RPMI8226 (cell line): ENCODE data around the gene MARK4.

Experiments
- DNase-seq: peaks from one replicate; pipeline ENCODE4 v3.0.0-alpha.2; 2015

Gene MARK4

DNA sequence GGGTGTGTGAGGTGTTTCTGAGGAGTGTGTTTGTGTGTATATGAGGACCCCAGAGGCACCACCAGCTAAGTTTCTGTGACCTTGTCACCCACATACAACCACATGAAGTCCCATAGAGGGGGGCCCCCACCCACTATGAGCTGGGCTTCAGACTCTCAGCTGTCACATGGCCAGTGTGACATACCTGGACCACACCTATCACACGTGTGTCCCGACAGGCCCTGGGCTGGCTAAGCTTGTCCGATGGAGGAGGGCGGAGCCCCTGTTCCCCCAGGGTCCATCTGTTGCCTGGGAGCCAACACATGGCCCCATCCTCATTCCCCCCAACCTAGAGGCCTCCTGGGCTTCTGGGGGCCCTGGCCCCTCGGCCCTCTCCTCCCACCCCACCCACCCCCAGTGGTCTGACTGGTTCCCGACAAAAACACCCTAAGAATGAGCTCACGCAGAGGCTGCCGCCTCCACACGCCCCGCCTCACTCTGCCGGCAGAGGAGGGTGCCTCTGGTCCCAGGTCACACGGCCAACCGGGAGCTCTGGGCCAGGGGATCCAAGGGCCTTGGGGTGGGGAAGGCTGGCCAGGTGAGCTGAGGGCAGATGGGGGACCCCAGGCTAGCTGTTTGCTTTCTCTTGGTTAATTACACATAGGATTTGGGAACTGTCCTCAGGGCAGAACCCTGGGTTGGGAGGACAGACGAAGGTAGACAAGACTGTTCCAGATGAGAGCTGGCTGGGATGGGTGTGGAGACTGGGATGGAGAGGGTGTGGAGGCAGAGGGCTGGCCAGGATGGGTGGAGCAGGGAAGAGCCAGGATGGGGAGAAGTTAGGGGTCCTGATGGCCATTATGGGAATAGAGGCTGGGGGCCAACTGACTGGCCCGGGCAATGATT lies 93.8 kb downstream of the MARK4 start:
- no peak for DNase-seq

DNA sequence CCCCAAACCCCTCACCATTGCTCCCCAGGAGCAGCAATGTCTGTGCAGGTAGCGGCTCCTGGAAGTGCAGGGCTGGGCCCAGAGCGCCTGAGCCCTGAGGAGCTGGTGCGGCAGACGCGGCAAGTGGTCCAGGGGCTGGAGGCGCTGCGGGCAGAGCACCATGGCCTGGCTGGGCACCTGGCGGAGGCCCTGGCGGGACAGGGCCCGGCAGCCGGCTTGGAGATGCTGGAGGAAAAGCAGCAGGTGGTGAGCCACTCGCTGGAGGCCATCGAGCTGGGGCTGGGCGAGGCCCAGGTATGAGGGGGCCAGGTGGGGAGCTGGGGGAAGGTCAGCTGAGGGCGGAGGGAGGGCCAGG lies 94.4 kb downstream of the MARK4 start:
- DNase-seq, result no peak

DNA sequence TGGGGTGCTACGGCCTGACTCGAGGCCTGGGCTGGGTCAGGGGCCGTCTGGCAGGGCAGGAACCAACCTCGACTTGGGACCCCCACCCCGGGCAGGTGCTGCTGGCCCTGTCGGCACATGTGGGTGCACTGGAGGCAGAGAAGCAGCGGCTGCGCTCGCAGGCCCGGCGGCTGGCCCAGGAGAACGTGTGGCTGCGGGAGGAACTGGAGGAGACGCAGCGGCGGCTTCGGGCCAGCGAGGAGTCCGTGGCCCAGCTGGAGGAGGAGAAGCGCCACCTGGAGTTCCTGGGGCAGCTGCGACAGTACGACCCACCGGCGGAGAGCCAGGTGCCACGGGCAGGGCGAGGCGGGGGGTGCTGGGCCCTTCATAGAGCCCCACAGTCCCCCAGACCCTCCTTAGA lies 95.4 kb downstream of the MARK4 start:
- DNase-seq, result peak; percentile 60

DNA sequence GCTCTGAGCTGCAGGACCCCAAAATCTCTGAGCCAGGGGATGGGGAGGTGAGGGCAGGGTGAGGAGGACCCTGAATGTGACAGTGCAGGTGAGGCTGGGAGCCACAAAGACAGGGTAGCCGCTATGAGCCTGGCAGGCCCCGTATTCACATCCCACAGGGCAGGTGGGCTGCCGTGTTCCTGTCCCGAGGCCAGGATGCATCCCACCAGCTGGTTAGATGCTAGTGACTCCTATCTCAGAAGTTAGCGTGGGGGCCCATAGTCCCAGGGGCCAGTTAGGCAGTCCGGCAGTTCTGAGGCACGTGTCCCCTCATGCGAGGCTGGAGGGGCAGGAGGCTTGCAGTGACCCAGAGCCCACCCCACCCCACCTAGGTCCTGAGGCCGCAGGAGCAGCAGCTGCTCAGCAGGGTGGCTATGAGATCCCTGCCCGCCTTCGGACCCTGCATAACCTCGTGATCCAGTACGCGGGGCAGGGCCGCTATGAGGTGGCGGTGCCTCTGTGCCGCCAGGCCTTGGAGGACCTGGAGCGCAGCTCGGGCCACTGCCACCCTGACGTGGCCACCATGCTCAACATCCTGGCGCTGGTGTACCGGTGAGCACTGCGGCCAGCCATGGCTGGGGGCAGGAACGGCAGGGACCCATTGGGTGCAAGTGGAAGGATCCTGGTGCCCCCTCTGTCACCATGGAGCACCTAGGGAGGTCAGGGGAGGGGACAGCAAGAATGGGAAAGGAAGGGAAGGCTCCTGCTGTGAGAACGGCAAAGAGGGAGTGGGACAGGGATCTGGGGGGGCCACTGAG lies 96.7 kb downstream of the MARK4 start:
- DNase-seq, result no peak

DNA sequence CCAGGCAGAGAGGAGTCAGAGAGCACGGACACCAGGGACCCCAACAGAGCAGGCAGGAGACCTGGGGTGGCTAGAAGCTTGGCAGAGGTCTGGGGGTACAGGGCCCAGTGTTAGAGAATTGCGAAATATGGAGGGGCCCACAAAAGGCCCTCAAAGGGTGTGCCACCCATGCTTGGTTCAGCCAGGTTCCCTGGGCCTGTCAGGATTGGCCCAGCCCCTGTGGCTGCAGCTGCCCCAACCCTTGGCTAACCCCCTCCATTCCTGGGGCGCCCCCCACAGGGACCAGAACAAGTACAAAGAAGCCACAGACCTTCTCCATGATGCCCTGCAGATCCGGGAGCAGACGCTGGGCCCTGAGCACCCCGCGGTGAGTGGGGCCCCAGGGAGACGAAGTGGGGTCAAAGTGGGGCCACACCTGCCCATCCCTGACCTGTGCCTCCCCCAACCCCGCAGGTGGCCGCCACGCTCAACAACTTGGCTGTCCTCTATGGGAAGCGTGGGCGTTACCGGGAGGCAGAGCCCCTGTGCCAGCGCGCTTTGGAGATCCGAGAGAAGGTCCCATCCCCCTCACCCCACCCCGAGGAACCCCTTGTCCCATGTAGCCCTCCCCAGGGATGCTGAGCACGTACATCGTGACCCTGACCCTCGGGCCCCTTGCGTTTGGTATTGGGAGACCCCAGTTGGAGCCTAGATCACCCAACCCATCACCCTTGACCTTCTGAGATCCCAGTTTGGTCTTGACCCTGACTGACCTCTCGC lies 97.5 kb downstream of the MARK4 start:
- no peak for DNase-seq

DNA sequence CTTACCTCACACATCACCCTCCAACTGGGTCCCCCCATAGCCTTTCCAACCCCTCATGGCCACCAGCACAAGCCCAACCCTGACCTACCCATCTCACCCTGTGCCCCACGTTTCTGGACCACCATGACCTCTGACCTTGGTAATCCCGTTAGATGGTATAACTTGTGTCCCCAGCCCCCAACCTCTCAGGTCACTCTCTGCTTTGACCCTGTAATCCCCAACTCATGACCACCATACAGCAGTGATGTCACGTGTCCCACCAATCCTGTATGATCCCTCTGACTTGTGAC lies 98.0 kb downstream of the MARK4 start:
- DNase-seq, result no peak

DNA sequence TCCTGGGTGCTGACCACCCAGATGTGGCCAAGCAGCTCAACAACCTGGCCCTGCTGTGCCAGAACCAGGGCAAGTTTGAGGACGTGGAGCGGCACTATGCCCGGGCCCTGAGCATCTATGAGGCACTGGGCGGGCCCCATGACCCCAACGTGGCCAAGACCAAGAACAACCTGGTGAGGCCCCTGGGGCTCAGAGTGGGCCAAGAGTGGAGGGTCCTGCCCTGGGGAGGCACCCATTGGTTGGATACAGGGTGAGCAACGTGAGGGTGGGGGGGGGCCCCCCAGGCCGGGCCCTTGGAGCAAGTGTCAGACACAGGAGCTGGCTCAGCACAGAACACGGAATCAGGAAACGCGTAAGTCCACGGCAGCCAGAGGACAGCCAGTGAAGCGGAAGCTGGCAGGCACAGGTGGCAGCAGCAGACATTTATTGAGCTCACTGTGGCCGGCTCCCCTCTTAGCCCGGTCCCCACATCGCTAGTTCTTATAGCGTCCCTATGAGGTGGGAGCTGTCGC lies 98.4 kb downstream of the MARK4 start:
- no peak for DNase-seq

DNA sequence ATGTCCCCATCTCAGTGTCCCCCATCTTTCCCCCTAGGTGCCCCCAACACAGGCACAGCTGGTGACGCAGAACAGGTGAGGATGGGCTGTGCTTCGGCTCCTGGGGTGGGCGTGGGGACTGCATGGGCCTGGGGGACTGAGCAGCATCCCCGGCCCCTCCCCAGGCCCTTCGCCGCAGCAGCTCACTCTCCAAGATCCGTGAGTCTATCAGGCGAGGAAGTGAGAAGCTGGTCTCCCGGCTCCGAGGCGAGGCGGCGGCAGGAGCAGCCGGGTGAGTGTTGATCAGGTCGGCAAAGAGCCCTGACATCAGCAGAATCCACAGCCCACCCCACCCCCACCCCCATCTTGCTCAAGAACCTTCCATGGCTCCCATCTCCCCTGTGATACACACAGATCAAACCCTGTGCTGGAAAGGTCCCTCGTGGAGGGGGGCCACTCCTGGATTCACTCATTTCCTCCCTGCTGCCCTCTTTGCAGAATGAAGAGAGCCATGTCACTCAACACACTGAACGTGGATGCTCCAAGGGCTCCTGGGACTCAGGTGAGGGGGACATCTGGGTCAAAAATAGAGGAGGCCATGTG lies 99.5 kb downstream of the MARK4 start:
- no peak for DNase-seq

DNA sequence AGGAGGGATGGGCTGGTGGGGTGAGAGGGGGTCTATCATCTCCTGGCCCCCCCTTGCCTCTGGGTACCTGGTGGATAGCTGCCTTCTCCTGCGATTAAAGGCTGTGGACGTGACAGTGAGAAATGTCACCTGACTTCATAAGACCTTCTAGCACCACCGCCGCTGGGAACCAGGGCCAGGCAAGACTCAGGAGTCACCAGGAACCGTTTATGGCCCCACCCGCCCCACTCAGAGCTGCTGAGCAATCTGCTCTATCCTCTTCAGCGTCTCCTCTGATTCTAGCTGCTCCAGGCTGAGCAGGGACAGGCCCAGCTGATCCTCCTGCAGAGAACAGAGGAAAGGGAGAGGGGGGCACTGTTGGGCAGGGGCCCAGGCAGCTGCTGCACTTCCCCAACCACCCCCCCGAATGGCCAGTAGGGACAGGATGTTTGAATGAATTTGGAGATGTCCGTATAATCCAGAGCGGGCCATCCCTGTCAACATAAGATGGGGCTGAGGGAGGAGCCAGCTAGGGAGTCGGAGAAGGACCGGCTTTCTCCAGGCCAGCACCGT lies 100.4 kb downstream of the MARK4 start:
- DNase-seq, result no peak

DNA sequence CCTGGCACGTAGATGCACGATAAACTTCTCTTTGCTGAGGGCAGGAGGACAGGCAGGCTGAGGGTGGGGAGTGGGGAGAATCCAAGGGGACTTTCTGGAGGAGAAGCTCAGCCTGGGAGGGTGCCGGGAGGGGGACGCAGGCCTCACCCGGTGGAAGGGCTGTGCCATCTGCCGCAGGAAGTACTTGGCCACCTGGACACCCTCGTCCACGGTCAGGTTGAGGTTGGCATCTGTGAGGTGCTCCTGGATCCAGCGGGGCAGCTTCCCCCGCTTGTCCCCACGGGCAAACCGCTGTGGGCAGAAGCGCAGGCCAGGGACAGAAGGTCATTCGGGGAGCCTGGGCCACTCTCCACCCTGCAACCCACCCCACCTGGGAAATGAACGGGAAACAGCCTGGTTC lies 101.0 kb downstream of the MARK4 start:
- no peak for DNase-seq

DNA sequence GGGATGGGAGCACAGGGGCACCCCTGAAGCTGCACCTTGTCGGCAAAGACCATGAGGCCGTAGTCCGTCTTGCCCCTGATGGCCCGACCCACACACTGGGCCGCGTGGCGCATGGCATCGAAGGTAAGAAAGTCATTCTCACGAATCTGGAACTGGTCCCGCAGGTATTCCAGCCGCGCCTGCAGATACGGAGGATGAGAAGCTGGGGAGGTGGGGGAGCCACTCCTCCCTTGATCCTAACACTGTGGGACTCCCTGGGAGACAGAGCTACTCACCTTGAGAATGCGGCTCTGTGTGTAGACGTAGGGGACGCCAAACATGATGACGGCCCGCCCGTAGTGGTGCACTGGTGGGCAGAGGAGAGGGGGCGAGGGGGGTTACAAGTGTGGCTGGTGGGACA lies 101.4 kb downstream of the MARK4 start:
- no peak for DNase-seq

DNA sequence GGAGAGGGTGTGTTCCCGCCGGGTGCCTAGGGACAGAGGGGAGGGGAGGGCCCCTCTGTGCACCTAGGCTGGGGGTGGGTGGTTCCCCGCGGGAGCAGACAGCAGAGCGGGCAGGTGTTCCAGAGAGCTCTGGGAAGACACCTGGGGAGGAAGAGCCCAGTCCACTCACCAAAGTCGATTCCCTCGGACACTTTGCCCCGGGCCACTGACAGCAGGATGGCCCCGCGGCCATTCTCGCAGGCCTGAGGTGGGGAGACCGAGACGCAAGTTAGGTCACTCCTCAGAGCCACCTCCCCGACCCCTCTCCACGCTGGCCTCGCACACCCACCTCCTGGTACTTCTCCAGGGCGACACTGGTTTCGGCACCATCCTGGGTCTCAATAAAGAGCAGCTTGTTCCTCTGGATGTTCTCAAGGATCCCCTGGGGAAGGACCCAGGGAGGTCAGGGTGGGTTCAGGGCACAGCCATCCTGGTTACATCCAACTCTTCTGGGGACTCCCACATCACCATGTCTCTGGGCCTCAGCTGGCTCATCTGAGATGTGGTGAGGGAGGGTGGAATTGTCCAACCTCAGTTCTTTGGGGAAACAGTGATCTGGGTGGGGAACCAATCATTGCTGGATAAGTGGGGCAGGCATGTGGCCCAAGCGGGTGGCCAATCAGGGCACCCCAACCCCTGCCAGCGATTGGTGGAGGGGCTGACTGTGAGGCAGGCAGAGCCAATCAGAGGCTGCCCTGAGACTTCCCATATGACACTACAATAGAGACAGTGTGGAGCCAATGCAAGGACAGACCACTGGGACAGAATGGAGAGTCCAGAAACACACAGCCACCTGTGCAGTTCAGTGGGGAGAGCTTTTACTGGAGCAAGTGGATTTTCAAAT lies 102.1 kb downstream of the MARK4 start:
- DNase-seq, result no peak

DNA sequence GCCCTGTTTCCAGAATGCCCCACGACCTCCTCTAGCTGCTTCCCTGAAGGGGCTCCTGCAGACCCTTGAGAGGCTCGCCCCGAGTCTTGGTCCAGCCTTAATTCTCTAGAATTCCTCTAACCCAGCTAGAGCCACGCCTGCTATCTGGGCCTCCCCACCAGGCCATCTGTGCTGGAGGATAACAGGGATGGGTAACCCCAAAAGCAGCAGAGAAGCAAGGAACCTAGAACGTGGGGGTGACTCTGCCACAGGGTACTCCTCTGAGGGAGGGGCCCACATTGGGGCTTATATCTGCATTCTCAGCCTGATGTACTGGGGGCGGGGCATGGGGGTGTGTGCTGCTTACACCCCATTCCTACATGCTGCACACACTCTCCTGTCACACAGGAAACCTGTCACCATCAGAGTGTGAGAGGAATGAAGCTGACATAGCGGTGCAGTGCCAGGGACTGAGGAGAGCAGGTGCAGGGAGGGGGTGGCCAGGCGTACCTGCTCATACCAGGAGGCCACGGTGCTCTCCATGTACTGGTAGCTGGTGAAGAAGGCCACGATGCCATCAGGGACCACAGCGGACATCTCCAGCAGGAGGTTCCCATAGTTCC lies 103.3 kb downstream of the MARK4 start:
- no peak for DNase-seq
